HG03064 (cell line): ENCODE data around the gene UPF3B.
A peak's percentile ranks its signal among the peaks of the same experiment; 100 is the strongest.
"Not testable (repeated sequence)": the region's sequence is repeated elsewhere in the genome, so short reads cannot be mapped to it uniquely, and the experiment has no call there.

Source experiments
- ATAC-seq: cut with Tn5 transposase; IDR thresholded peaks from one replicate; pipeline ENCODE4 v1.9.1; 2021; ENCODE audit warnings: low read depth; ENCODE audit not compliant: unreplicated experiment

UPF3B gene

GRCh38 chrX:119826399-119826959, 26.3 kb downstream of the UPF3B start:
- ATAC-seq: no peak

GRCh38 chrX:119824221-119824620, 28.5 kb downstream of the UPF3B start:
- not testable (repeated sequence) for ATAC-seq

DNA sequence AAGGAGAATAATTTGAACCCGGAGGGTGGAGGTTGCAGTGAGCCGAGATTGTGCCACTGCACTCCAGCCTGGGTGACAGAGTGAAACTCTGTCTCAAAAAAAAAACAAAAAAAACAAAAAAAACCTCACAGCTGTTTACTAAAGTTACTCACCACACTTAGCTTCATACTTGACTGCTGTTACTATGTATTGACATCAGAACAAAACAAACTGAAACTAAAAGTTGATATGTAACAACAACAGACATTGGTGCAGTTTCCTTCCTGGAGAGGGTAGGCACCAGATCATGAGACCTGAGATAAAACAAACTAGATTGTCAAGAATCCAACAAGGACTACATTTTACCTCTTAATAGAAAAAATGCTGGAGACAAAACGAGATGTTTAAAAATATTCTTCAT, 31.1 kb downstream of the UPF3B start:
- ATAC-seq: peak; percentile 84

DNA sequence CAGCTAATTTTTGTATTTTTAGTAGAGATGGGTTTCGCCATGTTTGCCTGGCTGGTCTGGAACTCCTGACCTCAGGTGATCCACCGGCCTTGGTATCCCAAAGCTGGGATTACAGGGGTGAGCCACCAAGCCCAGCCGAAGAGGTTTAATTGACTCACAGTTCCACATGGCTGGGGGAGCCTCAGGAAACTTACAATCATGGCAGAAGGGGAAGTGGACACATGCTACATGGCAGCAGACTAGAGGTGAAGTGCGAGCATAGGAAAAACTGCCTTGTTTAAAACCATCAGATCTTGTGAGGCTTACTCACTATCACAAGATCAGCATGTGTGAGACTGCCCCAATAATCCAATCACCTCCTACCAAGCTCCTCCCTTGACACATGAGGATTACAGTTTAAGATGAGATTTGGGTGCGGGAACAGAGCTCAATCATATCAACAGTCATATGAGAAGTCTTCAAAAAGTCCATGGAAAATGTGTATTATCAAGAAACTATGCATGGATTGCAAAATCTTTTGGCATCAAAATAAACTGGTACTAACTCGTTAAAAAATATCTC, 35.6 kb downstream of the UPF3B start:
- no peak for ATAC-seq

GRCh38 chrX:119816300-119816699, 36.5 kb downstream of the UPF3B start:
- ATAC-seq: no peak

DNA sequence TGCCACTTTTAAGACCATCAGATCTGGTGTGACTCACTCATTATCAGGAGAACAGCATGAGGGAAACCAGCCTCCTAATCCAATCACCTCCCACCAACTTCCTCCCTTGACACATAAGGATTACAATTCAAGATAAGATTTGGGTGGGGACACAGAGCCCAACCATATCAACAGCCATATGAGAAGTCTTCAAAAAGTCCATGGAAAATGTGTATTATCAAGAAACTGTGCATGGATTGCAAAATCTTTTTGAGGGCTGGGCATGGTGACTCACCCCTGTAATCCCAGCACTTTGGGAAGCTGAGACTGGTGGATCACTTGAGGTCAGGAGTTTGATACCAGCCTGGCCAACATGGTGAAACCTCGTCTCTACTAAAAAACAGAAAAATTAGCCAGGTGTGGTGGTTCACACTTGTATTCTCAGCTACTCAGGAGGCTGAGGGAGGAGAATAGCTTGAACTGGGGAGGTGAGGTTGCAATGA, 43.5 kb downstream of the UPF3B start:
- no peak for ATAC-seq

DNA sequence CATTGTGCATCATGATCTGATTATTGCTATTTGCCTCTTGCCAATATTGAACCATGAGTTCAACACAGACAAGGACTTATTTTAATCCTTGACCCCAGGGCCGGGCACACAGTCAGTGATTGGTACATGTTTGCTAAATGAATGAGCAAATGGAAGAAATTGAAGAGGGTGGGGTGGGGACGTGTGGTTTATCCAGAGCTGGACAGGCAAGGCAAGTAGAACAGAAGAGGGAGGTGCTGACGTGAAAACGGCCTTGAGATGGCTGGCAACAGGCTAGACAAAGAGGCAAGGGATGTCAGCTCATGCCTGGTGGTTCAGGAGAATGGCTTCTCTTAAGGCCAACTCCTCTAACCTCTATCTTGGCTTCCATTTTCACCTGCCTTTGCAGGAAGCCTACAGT, 44.3 kb downstream of the UPF3B start:
- ATAC-seq: not testable (repeated sequence)

DNA sequence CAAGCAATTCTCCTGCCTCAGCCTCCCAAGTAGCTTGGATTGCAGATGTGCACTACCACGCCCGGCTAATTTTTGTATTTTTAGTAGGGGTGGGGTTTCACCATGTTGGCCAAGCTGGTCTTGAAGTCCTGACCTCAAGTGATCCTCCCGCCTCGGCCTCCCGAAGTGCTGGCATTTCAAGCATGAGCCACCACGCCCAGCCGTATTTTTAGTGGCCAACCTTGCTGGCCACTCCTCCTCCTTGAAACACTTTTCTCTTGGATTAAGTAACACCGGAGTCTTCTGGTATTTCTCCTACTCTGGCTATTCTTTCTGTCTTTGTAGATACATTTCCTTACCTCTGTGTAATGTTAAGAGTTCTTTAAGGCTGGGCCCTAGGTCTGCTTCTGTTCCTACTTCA, 50.2 kb downstream of the UPF3B start:
- ATAC-seq: no peak

- no peak for ATAC-seq
These were observed 51.2 kb downstream of the UPF3B start for GRCh38 chrX:119801253-119802221.

DNA sequence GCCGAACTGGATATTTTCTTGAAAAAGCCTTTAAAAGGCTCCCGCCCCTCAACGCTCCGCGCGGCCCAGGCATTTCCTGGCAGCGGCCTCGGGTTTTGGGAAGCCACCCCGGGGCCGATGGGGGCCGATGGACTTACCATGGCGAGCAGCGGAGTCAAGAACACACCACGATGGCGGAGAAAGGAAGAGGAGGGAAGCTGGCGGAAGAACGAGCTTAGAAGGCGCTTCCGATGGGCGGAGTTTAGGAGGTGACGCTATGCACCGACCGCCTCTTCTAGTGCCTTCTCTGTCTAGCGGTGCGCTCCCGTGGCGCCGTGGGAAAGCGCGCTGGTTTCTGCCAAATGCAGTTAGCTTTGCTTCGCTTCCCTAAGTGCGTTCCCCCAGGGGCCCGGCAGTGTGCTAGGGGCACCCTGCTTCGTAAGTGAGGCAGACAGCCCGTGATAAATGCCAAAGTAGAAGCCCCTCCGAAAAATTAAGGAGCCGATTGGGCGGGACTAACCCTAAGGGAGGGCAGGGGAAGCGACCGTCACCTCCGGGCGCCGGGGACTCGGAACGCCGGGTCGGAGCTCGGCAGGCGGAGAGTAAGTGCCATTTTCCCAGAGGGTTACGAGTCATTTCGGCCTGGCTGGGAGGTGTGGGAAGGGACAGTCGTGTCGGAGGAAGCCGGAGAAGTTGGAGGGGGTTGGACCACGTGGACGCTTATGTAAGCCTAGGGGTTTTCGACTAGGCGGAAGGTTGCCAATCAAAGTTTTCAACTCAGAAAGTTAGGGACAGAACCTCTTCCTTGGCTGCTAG, 61.1 kb downstream of the UPF3B start, which contains the start of gene RPL39:
Gene RPL39 (minus strand): TSS at position 194 of the 795 bp plus-strand sequence. CDS start 54 bp downstream, at position 140.
- peak; percentile 88 for ATAC-seq

DNA sequence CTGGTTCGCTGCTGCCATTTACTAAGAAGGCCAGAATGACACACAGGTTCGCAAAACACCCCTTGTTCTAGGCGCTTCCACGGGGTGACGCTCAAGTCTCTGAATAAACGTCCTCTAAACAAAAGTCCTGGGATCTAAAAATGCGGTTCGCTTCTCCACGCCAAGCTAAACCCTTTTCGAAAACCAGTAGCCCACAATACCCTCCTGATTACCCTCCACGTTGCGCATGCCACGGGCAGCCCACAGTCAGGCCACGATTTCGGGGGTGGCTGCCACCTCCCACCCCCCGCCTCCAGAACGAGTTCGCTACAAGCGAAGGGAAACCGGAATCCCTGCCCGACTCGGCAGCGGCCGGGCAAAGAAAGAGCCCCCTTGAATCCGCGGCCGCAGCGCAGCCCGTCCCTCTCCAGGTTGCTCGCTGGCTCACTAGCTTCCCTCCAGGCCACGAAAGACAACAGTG, 61.8 kb downstream of the UPF3B start:
- ATAC-seq: peak; percentile 36

GRCh38 chrX:119784747-119785446, 67.9 kb downstream of the UPF3B start:
- ATAC-seq: no peak
